H9 (cell line): Measurements from ENCODE around the gene CLTCL1. TPM values are rescaled to one million over a fixed set of nuclear protein-coding genes. Genes with fewer than 3 reads are reported as not detected.

Source experiments
- DNase-seq: peaks from one replicate; pipeline ENCODE4 v3.0.0-alpha.2; 2017
- H2AFZ ChIP-seq: one replicate; pipeline ENCODE4 v1.6.1; 2013; ENCODE audit warnings: mild to moderate bottlenecking, low read length, control low read depth, moderate library complexity
- H2AK5ac ChIP-seq: 2 replicates; pipeline ENCODE4 v1.6.1; 2013; ENCODE audit warnings: low read length, control low read depth, mixed read lengths; ENCODE audit not compliant: insufficient read length
- H2BK120ac ChIP-seq: one replicate; pipeline ENCODE4 v1.6.1; 2013; ENCODE audit warnings: low read depth, mild to moderate bottlenecking, low read length, control low read depth, inconsistent platforms; ENCODE audit not compliant: poor library complexity, severe bottlenecking
- H2BK12ac ChIP-seq: 2 replicates; pipeline ENCODE4 v1.6.1; 2013; ENCODE audit warnings: low read length, control low read depth, mixed read lengths, low read depth; ENCODE audit not compliant: insufficient read length
- H2BK15ac ChIP-seq: 2 replicates; pipeline ENCODE4 v1.6.1; 2013; ENCODE audit warnings: low read depth, low read length, control low read depth
- H2BK20ac ChIP-seq: one replicate; pipeline ENCODE4 v1.6.1; 2013; ENCODE audit warnings: low read depth, mild to moderate bottlenecking, low read length, control low read depth, inconsistent platforms; ENCODE audit not compliant: poor library complexity, severe bottlenecking
- H2BK5ac ChIP-seq: 2 replicates; pipeline ENCODE4 v1.6.1; 2013; ENCODE audit warnings: low read length, control low read depth, mixed read lengths; ENCODE audit not compliant: insufficient read length
- H3K14ac ChIP-seq: 2 replicates; pipeline ENCODE4 v1.6.1; 2013; ENCODE audit warnings: low read length, control low read depth; ENCODE audit not compliant: insufficient read depth
- H3K18ac ChIP-seq: 2 replicates; pipeline ENCODE4 v1.6.1; 2013; ENCODE audit warnings: low read depth, mild to moderate bottlenecking, mixed read lengths, low read length, control low read depth; ENCODE audit not compliant: insufficient read length
- H3K23ac ChIP-seq: 2 replicates; pipeline ENCODE4 v1.6.1; 2013; ENCODE audit warnings: low read length, control low read depth, mixed read lengths, low read depth; ENCODE audit not compliant: insufficient read length
- H3K23me2 ChIP-seq: 2 replicates; pipeline ENCODE4 v1.6.1; 2013; ENCODE audit warnings: low read depth, mild to moderate bottlenecking, mixed read lengths, low read length, control low read depth; ENCODE audit not compliant: insufficient read length, poor library complexity, severe bottlenecking
- H3K27ac ChIP-seq: 2 replicates; pipeline ENCODE4 v1.5.1; 2013; ENCODE audit warnings: low read length, control low read depth, mixed read lengths, low read depth; ENCODE audit not compliant: insufficient read length
- H3K27me3 ChIP-seq: 2 replicates; pipeline ENCODE4 v1.6.1; 2013; ENCODE audit warnings: low read length, control low read depth, inconsistent platforms; ENCODE audit not compliant: insufficient read depth
- H3K4ac ChIP-seq: 2 replicates; pipeline ENCODE4 v1.6.1; 2013; ENCODE audit warnings: low read depth, mild to moderate bottlenecking, control low read depth, inconsistent platforms, low read length, moderate library complexity
- H3K4me1 ChIP-seq: 2 replicates; pipeline ENCODE4 v1.6.1; 2013; ENCODE audit warnings: low read length, control low read depth, inconsistent platforms; ENCODE audit not compliant: insufficient read depth
- H3K4me2 ChIP-seq: 2 replicates; pipeline ENCODE4 v1.6.1; 2013; ENCODE audit warnings: low read length, control low read depth, mixed read lengths; ENCODE audit not compliant: insufficient read length, insufficient read depth
- H3K56ac ChIP-seq: 2 replicates; pipeline ENCODE4 v1.6.1; 2013; ENCODE audit warnings: low read depth, mild to moderate bottlenecking, mixed read lengths, low read length, control low read depth; ENCODE audit not compliant: insufficient read length
- H3K79me1 ChIP-seq: 2 replicates; pipeline ENCODE4 v1.6.1; 2013; ENCODE audit warnings: low read depth, mild to moderate bottlenecking, moderate library complexity, low read length, control low read depth, inconsistent platforms; ENCODE audit not compliant: insufficient read depth, poor library complexity, severe bottlenecking
- H3K79me2 ChIP-seq: 2 replicates; pipeline ENCODE4 v1.6.1; 2013; ENCODE audit warnings: low read length, control low read depth, inconsistent platforms; ENCODE audit not compliant: insufficient read depth
- H3K9ac ChIP-seq: 2 replicates; pipeline ENCODE4 v1.6.1; 2013; ENCODE audit warnings: low read length, control low read depth, mixed read lengths; ENCODE audit not compliant: insufficient read length; ENCODE audit errors: extremely low read depth
- H3K9me3 ChIP-seq: one replicate; pipeline ENCODE4 v1.6.1; 2013; ENCODE audit warnings: low read depth, low read length, inconsistent platforms; ENCODE audit not compliant: control insufficient read depth
- H3T11ph ChIP-seq: one replicate; pipeline ENCODE4 v1.6.1; 2013; ENCODE audit warnings: mild to moderate bottlenecking, low read length, control low read depth, inconsistent platforms
- H4K20me1 ChIP-seq: one replicate; pipeline ENCODE4 v1.6.1; 2013; ENCODE audit not compliant: control insufficient read depth, insufficient read length, insufficient read depth
- H4K5ac ChIP-seq: 2 replicates; pipeline ENCODE4 v1.6.1; 2013; ENCODE audit warnings: low read depth, mild to moderate bottlenecking, mixed read lengths, low read length, control low read depth; ENCODE audit not compliant: insufficient read length
- H4K8ac ChIP-seq: replicated peaks from 2 replicates; pipeline ENCODE4 v1.6.1; 2013; ENCODE audit warnings: low read length, control low read depth, mixed read lengths, low read depth; ENCODE audit not compliant: insufficient read length
- H4K91ac ChIP-seq: 2 replicates; pipeline ENCODE4 v1.6.1; 2013; ENCODE audit warnings: low read depth, mild to moderate bottlenecking, moderate library complexity, mixed read lengths, low read length, control low read depth; ENCODE audit not compliant: insufficient read length
- H3K27ac Mint-ChIP-seq, 3 experiments: 2 replicates in 2 of 3; 3 replicates in 1 of 3; pipeline ENCODE4 v1.8.0; 2020 to 2021; ENCODE audit warnings: mixed read lengths in 3 of 3, mild to moderate bottlenecking in 1 of 3, moderate library complexity in 1 of 3
- H3K27me3 Mint-ChIP-seq: 2 replicates; pipeline ENCODE4 v1.8.0; 2021; ENCODE audit warnings: low read depth, mild to moderate bottlenecking, moderate library complexity, mixed read lengths
- H3K36me3 Mint-ChIP-seq, 3 experiments: 2 replicates in 2 of 3; 3 replicates in 1 of 3; pipeline ENCODE4 v1.8.0; 2020 to 2021; ENCODE audit warnings: low read depth in 3 of 3, mixed read lengths in 3 of 3; ENCODE audit not compliant: insufficient read depth in 1 of 3
- H3K4me1 Mint-ChIP-seq, 2 experiments: 2 replicates each; pipeline ENCODE4 v1.8.0; 2020; ENCODE audit warnings: mixed read lengths in 2 of 2
- H3K4me3 Mint-ChIP-seq, 2 experiments: 2 replicates in 1 of 2; 3 replicates in 1 of 2; pipeline ENCODE4 v1.8.0; 2020 to 2021; ENCODE audit warnings: mild to moderate bottlenecking in 2 of 2, mixed read lengths in 2 of 2, moderate library complexity in 1 of 2
- H3K9me3 Mint-ChIP-seq, 2 experiments: 2 replicates in 1 of 2; 3 replicates in 1 of 2; pipeline ENCODE4 v1.8.0; 2020; ENCODE audit warnings: mild to moderate bottlenecking in 2 of 2, mixed read lengths in 2 of 2, moderate library complexity in 1 of 2
- WGBS: extraction: QIAGEN DNeasy Blood & Tissue Kit; methylation state at CpG from one replicate; pipeline ENCODE4 v1.1.7; 2013; ENCODE audit warnings: missing lambda C conversion rate, low lambda C conversion rate, mixed read lengths; ENCODE audit not compliant: insufficient read length; ENCODE audit errors: extremely low coverage; 5-methylcytosine and 5-hydroxymethylcytosine counted together
- total RNA-seq: library from RNA; stranded (reverse); gene quantifications from 2 replicates; pipeline ENCODE4 v1.2.1, GENCODE V29; 2021
- TF ChIP-seq, protein P1 (sequence below): fragments of 200-600 bp; sonication (generic); conservative IDR thresholded peaks from 3 replicates; pipeline ENCODE4 v1.8.0; 2021; ENCODE audit warnings: antibody characterized with exemption, mild to moderate bottlenecking

CLTCL1 gene
- total RNA-seq, 1 experiment from 2014 or later: 11.1 TPM

DNA sequence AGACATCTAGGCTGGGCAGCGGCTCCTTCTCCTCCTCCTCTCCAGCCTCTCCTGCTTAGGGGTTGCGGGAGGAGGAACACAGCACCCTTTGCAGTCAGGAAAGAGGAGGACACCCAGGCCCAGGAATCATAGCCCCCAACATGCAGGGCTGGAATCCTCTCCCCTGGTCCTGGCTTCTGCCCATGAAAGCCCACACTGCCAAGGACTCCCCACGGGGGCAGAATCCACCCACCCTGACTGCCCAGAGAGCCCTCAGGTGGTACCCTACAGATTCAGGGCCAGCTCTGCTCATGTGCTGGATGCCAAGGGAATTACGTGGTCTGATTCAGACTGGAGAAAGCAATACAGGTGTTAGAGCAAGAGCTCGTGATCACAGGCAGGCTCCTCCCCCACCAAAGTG lies 151.5 kb downstream of the CLTCL1 start:
- no peak overlapping the region for H2BK5ac ChIP-seq
- H3K36me3 Mint-ChIP-seq: peaks cover 28 to 68% (median 60%) of the 10 kb centered on the region in 3 experiments
- H3T11ph ChIP-seq: no peak overlapping the region
- H3K4ac ChIP-seq: no peak overlapping the region
- no peaks in the 10 kb centered on the region for H3K9me3 ChIP-seq
- H3K23me2 ChIP-seq: peaks cover 6% of the 10 kb centered on the region
- H4K91ac ChIP-seq: no peak overlapping the region
- no peak overlapping the region for H2BK20ac ChIP-seq
- no peak overlapping the region for H2BK15ac ChIP-seq
- no peak overlapping the region for H3K23ac ChIP-seq
- H4K5ac ChIP-seq: no peak overlapping the region
- peaks cover 3% of the 10 kb centered on the region; the same call in 1 of the 2 replicates for H3K79me2 ChIP-seq
- no peak overlapping the region for H3K27ac ChIP-seq
- H3K4me1 Mint-ChIP-seq: peaks cover 5 to 8% of the 10 kb centered on the region in 2 experiments
- H2BK120ac ChIP-seq: no peak overlapping the region
- H4K20me1 ChIP-seq: no peaks in the 10 kb centered on the region
- no peak overlapping the region for H4K8ac ChIP-seq
- H3K56ac ChIP-seq: no peak overlapping the region
- no peak overlapping the region for H3K4me3 Mint-ChIP-seq
- no peak overlapping the region for H3K18ac ChIP-seq
- TF ChIP-seq, protein P1, sequence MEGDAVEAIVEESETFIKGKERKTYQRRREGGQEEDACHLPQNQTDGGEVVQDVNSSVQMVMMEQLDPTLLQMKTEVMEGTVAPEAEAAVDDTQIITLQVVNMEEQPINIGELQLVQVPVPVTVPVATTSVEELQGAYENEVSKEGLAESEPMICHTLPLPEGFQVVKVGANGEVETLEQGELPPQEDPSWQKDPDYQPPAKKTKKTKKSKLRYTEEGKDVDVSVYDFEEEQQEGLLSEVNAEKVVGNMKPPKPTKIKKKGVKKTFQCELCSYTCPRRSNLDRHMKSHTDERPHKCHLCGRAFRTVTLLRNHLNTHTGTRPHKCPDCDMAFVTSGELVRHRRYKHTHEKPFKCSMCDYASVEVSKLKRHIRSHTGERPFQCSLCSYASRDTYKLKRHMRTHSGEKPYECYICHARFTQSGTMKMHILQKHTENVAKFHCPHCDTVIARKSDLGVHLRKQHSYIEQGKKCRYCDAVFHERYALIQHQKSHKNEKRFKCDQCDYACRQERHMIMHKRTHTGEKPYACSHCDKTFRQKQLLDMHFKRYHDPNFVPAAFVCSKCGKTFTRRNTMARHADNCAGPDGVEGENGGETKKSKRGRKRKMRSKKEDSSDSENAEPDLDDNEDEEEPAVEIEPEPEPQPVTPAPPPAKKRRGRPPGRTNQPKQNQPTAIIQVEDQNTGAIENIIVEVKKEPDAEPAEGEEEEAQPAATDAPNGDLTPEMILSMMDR: no peak
- no peaks in the 10 kb centered on the region for H3K4me1 ChIP-seq
- DNase-seq: no peak
- no peak overlapping the region for H2AK5ac ChIP-seq
- H3K14ac ChIP-seq: no peak overlapping the region
- no peak overlapping the region for H3K27ac Mint-ChIP-seq
- no peak overlapping the region for H3K4me2 ChIP-seq
- H2AFZ ChIP-seq: no peak overlapping the region
- no peaks in the 10 kb centered on the region for H3K9me3 Mint-ChIP-seq
- no peaks in the 10 kb centered on the region for H3K79me1 ChIP-seq
- H3K27me3 Mint-ChIP-seq: no peaks in the 10 kb centered on the region
- H2BK12ac ChIP-seq: no peak overlapping the region
- no CpG with 5 or more reads among the region's 5 CpGs for WGBS
- H3K27me3 ChIP-seq: no peaks in the 10 kb centered on the region
- no peak overlapping the region for H3K9ac ChIP-seq
